IPS-NIHi11 (cell line): Measurements from ENCODE around the gene FZD2.
"Not testable (repeated sequence)": the region's sequence is repeated elsewhere in the genome, so short reads cannot be mapped to it uniquely, and the experiment has no call there.

Source experiments
- DNase-seq: peaks from one replicate; pipeline ENCODE4 v3.0.0; 2012; ENCODE audit warnings: mixed read lengths, low spot score

Gene FZD2

DNA sequence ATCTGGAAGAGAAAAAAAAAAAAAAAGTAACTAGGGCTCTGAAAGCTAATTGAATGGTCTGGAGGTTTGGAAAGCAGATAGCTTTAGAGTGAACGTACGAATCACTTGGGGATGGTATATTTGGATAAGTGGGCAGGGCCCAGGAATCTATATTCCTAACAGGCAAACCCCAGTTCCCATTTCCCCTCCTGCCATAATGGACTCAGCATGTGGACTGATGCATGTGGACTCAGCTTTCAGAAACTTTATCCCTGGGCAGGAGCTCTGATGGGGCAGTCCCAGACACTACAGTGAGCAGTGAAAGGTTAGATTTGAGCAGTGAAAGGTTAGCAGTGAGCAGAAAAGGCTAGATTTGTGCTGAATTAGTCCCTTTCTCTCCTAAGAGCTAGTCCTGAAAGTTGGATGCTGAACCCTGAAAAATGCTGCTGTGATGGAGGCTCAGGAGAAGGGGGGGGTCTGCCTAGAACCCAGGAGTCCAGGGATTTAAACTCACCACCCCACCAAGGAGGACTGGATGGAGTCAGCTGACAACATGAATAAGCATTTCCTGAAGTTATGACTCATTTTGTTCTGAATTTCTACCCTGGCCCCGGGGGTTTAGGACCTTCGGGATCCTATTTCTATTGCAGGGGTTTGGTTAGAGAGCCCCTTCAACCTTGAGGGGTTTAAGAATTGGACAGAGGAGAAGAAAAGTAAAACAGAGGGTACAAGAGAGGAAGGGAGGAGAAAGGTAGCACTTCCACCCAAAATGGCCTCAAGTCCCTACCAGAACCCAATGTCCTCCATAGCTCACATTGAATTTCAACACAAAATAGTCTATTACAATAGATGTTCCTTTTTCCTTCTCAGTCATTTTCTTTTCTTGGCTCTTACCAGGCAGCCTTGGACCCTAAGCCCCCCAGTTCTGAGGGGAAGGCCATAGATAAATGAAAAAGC is 10.3 kb upstream of the FZD2 start:
- no peak for DNase-seq

GRCh38 chr17:44547625-44548267 is 9.5 kb upstream of the FZD2 start:
- DNase-seq: peak; percentile 70

- no peak for DNase-seq
These were observed 8.7 kb upstream of the FZD2 start for GRCh38 chr17:44548376-44549230.

GRCh38 chr17:44549686-44550085 is 7.6 kb upstream of the FZD2 start:
- DNase-seq: no peak

GRCh38 chr17:44552361-44552760 is 4.9 kb upstream of the FZD2 start:
- no peak for DNase-seq

DNA sequence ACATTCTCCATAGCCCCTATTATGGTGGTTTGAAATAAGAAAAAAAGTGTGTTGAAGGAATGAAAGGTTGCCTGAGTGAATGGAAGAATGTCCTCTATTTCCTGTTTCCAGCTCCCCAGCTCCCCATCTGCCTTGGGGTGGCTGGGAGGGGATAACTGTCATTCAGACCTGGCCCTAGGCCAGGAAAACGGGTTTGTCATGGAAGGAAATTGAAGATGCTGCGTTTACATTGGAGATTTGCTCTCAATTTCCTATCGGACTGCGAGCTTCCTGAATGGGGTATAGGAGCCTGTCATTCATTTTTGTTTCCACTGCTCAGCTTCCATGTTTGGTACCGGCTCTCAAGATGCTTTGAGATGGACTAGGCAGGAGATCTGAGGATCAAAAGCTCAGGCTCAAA is 2.2 kb upstream of the FZD2 start:
- no peak for DNase-seq

DNA sequence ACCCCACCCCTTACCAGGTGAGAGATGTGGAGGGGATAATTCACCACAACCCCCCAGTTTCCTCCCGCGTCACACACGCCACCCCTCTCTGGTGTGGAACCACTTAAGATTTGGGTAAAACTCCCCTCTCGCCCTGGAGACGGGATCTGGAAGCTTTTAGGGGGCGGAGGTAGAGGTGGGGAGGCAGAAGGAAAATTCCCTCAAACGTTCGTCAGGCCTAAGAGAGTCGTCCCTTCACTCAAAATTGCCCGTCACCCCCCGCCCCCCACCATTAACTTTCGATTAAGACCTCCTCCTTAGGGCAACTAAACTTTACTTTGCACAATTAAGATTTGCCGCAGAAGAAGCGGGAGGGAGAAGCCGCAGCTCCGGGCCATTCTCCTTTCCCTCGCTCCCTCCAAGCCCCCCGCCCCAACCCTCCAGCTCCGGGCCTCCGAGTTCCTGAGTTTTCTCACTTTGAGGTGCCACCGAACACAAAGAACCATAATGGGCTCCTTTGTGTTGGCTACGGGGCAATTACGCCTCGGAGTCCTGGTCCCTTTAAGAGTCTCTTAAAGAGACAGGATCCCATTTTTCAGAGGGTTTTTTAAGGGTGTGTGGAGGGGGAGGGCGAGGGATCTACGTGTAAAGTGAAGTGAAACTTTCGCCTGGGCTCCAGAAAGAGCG is 985 bp upstream of the FZD2 start:
- peak; percentile 70 for DNase-seq

DNA sequence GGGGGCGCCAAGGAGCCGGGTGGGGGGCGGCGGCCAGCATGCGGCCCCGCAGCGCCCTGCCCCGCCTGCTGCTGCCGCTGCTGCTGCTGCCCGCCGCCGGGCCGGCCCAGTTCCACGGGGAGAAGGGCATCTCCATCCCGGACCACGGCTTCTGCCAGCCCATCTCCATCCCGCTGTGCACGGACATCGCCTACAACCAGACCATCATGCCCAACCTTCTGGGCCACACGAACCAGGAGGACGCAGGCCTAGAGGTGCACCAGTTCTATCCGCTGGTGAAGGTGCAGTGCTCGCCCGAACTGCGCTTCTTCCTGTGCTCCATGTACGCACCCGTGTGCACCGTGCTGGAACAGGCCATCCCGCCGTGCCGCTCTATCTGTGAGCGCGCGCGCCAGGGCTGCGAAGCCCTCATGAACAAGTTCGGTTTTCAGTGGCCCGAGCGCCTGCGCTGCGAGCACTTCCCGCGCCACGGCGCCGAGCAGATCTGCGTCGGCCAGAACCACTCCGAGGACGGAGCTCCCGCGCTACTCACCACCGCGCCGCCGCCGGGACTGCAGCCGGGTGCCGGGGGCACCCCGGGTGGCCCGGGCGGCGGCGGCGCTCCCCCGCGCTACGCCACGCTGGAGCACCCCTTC is 484 bp downstream of the FZD2 start:
- DNase-seq: no peak

GRCh38 chr17:44558334-44558709 is 1.0 kb downstream of the FZD2 start:
- DNase-seq: no peak

DNA sequence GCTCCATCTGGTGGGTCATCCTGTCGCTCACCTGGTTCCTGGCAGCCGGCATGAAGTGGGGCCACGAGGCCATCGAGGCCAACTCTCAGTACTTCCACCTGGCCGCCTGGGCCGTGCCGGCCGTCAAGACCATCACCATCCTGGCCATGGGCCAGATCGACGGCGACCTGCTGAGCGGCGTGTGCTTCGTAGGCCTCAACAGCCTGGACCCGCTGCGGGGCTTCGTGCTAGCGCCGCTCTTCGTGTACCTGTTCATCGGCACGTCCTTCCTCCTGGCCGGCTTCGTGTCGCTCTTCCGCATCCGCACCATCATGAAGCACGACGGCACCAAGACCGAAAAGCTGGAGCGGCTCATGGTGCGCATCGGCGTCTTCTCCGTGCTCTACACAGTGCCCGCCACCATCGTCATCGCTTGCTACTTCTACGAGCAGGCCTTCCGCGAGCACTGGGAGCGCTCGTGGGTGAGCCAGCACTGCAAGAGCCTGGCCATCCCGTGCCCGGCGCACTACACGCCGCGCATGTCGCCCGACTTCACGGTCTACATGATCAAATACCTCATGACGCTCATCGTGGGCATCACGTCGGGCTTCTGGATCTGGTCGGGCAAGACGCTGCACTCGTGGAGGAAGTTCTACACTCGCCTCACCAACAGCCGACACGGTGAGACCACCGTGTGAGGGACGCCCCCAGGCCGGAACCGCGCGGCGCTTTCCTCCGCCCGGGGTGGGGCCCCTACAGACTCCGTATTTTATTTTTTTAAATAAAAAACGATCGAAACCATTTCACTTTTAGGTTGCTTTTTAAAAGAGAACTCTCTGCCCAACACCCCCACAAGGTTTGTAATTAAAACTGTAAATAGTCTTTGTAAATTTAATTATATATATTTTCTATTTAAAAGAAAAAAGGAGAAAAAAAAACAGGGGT is 1.7 kb downstream of the FZD2 start:
- DNase-seq: no peak

GRCh38 chr17:44559634-44560554 is 2.6 kb downstream of the FZD2 start:
- DNase-seq: no peak

GRCh38 chr17:44561237-44561623 is 3.9 kb downstream of the FZD2 start:
- no peak for DNase-seq

GRCh38 chr17:44564429-44564828 is 7.1 kb downstream of the FZD2 start:
- no peak for DNase-seq

DNA sequence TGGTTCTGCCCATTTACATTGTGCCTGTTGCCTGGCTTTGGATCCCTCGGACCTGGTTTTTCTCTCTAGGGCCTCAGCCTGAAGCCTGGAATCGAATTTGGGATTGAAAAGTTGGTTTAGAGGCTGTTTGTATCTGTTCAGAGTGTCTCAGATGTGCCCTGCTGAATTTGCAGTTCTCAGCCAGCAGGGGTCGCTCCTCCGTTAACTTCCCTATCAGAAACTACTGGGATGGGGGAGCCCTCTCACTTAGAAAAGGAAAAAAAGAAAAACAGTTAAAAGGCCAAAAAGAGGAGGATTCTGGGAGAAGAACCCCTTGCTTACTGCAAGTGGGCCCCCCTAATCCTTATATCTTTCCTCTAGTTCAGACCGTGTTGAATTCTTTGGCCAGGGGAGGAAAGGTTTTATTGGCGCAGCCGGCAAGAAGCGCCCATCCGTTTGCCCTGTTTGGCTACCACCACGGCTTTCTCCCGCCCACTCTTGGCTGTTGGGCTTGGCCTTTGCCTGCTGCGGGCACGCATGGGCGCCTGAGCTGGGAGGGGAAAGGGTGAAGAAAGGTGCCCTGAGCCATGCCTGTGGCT is 8.7 kb downstream of the FZD2 start:
- DNase-seq: no peak

GRCh38 chr17:44568311-44568944 is 11.1 kb downstream of the FZD2 start:
- DNase-seq: not testable (repeated sequence)

GRCh38 chr17:44568945-44569858 is 11.9 kb downstream of the FZD2 start:
- no peak for DNase-seq

DNA sequence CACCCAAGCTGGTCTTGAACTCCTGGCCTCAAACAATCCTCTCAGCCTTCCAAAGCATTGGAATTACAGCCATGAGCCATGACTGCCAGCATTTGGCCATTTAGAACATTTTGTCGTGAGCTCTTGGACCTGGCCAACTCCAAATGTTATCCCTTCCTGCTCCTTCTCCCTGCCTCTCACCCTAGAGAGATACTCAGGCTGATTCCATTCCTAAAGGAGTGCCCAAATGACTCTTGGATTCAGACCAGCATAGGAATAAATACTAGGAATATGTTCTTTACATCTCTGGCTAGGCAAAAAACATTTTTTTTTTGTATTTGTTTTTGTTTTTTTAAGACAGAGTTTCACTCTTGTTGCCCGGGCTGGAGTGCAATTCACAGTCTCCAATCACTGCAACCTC is 15.5 kb downstream of the FZD2 start:
- no peak for DNase-seq
